GM19463 (cell line): ENCODE data around the gene ROR1.
A peak's percentile ranks its signal among the peaks of the same experiment; 100 is the strongest.
"Not testable (repeated sequence)": the region's sequence is repeated elsewhere in the genome, so short reads cannot be mapped to it uniquely, and the experiment has no call there.

Source experiments
- ATAC-seq: cut with Tn5 transposase; IDR thresholded peaks from one replicate; pipeline ENCODE4 v1.9.1; 2021; ENCODE audit warnings: mild to moderate bottlenecking, moderate library complexity; ENCODE audit not compliant: unreplicated experiment

The ROR1 gene

DNA sequence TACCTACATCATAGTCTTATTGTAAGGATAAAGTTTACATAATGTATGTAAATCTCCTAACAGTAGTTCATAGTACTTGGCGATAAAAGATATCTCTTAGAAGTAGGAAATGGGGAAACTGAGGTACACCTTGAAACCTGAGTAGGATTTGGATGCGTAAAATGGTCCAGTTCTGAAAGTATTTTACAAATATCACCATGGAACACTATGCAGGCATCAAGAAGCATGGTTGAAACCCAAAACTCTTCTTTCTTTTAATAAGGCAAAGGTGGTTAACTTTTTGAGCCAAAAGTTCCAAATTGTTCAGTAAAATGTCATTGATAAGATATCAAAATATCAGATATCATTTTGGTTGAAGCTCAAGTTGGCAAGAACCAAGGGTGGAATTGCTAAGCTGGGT, 46.0 kb downstream of the ROR1 start:
- ATAC-seq, result no peak

GRCh38 chr1:63821091-63822005, 47.5 kb downstream of the ROR1 start:
- no peak for ATAC-seq

- no peak for ATAC-seq
Observed at GRCh38 chr1:63822540-63822939, 48.7 kb downstream of the ROR1 start.

DNA sequence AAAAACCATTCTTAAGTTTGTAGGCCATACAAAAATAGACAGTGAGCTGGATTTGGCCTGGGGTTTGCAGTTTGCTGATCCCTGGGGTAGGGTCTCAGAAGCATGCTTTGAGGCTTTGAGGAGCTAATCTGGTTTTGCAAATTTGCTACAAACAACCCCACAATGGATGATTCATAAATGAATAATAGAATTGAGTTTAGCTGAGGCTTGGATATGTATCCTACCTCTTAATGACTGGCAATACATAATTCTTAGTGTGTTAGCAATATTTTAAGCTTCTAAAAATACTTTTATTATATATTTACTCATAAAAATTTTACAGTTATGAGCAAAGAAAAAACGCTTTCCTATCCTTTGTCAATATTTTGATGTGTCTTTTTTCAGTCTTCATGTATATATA, 50.6 kb downstream of the ROR1 start:
- no peak for ATAC-seq

- no peak for ATAC-seq
Observed at GRCh38 chr1:63825111-63825510, 51.3 kb downstream of the ROR1 start.

- not testable (repeated sequence) for ATAC-seq
Observed at GRCh38 chr1:63826246-63826861, 52.5 kb downstream of the ROR1 start.

GRCh38 chr1:63827411-63828321, 53.8 kb downstream of the ROR1 start:
- ATAC-seq, result no peak

- ATAC-seq, result peak; percentile 80
Observed at GRCh38 chr1:63828322-63829044, 54.7 kb downstream of the ROR1 start.

DNA sequence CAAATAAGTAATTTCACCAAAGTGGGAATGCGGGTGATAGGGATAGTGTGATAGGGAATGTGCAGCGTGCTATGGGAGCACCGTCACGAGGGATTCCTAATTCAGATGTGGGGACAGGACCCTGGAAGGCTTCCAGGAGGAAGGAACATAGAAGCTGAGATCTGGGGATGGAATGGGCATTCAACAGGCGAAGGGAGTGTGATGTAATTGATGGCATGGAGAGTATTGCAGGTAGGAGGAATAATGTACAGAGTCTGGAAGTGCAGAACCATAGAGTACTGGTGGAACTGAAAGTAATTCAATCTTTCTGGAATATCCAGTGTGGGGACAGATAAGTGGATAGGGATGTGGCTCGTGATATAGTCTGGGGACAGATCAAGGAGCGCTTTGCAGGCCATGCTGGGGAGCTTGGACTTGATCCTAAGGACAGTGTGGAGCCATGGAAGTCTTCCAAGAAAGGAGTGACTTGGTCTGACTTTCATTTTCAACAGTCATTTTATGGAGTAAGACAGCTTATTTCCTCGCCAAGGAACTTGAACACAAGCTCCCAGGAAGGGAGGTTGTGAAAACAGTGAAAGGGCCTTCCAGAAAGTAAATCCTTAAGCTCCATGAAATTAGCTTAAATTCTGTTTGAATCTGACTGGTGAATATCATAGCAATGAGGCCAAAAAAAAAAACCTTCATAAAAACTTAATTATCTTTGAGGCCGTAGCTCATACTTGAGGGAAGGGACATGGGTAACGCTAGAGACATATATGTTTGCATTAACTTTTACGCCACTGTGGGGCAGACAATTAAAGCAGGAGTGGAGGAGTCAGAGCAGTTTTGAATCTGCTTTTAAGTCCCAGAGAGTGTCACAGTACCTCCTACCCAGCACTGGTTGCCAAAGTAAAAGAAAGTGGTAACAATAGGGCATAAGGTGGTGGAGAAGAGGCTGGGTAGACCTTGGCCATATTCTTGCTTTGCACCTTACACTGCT, 55.8 kb downstream of the ROR1 start:
- no peak for ATAC-seq

DNA sequence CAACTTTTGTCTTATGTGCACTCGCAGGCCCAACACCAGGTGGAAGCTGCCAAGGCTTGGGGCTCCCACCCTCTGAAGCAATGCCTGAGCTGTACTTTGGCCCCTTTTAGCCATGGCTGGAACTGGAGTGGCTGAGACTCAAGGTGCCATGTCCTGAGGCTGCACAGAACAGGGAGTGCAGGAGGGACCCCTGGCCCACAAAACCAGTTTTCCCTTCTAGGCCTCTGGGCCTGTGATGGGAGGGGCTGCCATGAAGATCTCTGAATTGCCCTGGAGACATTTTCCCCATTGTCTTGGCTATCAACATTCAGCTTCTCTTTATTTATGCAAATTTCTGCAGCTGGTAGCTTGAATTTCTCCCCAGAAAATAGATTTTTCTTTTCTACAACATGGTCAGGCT, 57.6 kb downstream of the ROR1 start:
- no peak for ATAC-seq

DNA sequence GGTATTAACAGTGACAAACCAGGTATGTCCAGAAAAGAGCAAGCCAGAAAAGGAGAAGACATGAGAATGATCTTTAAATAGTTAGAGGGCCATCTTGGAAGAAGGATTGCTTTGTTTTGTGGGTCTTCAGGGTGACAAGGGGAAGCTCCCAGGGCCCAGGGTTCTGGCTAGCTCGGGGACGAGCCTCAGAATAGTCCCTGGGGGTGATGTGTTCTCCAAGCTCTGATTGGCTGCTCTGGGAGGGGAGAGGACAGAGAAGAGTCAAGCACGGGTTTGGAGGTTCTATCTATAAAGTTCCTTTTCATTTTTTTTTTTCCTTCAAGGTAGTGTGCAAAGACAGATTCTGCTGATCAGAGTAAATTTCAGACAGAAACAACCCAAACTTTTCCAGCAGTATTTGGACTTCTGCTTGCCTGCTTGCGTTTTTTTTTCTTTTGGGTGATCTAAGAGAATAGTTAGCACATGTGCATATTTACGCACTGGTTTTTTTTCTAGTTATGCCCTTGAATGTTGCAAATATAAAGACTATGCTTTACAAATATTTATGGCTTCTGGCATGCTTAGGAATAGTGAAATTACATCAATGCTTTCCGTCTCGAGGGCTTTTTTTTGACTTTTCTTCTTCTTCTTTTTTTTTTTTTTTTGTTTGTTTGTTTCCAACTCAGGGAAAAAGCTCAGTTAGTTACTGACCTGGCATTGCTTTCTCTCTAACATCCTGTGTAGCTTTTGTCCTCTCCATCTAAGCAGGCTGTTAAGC, 59.7 kb downstream of the ROR1 start:
- ATAC-seq, result no peak

DNA sequence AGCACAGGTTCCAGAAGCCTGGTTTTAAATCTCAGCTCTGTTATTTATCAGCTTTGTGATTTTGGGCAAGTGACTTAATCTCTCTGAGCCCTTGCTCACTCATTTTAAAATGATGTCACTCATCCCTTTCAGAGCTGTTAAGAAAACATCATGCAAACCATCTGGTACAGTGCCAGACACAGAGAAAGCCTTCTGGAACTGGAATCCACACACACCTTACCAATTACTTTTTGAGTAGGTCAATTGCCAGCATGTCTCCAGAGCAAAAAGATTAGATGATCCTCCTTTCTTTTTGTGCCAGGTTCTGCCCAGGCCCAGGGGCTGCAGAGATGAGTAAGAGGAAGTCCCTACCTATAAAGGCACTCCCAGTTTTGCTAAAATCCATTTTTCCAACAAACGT, 61.3 kb downstream of the ROR1 start:
- ATAC-seq, result no peak

GRCh38 chr1:63836374-63836773, 62.6 kb downstream of the ROR1 start:
- no peak for ATAC-seq

- no peak for ATAC-seq
Observed at GRCh38 chr1:63836830-63837229, 63.0 kb downstream of the ROR1 start.

- no peak for ATAC-seq
Observed at GRCh38 chr1:63843010-63843409, 69.2 kb downstream of the ROR1 start.

- no peak for ATAC-seq
Observed at GRCh38 chr1:63843884-63844283, 70.1 kb downstream of the ROR1 start.

DNA sequence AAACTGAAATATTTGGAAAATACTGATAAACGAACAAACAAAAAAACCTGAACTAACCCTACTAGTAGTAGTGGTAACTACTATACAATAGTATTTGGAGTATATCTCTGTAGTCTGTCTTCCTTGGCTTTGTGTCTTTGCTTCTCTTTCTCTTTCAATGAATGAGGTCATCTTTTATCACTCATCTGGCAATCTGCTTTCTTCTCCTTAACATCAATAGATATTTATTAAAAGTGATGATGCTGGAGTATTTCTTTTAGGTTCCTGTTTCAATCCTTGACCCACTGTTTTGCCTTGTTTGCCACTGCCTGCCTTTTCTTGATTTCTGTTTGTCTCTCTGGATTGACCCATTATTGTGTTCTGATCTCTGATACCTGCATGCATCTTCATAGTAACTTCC, 71.5 kb downstream of the ROR1 start:
- no peak for ATAC-seq

DNA sequence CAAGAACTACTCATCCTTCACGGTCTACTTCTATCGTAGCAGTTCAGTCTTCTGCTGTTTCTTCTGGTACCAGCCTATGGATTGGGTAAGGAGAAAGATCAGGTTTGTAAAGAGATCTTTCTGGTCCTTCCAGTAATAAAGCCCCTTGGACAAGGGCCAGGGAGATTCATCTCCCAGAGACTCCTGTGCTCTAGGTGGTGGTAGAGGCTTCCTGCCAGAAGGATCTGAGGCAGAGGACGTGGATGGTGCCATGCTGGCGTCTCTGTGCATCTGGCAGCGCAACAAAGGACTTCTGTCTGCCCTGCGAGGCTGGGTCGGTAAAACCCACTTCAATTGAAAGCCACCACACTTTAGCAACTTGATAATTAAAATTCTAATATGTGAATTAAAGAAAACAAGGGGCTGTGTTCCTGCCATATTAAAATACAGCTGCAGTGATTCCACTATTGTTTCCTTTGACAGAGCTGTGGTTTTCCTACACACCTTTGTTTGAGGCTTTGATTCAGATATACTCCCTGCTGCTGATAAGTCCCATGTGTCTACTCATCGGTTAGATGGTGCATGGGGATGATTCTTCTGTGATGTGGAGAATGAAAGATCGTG, 73.6 kb downstream of the ROR1 start:
- ATAC-seq, result no peak
